GM12875 (cell line): ENCODE data around the gene SSRP1.
"Not testable (repeated sequence)": the region's sequence is repeated elsewhere in the genome, so short reads cannot be mapped to it uniquely, and the experiment has no call there.

Source experiments
- H3K4me3 ChIP-seq: one replicate; pipeline ENCODE4 v1.5.1; 2011; ENCODE audit warnings: low read depth, low read length, control low read depth
- TF ChIP-seq, protein P1 (sequence below): IDR thresholded peaks from 2 replicates; pipeline ENCODE4 v1.5.1; 2011; ENCODE audit warnings: low read depth, mild to moderate bottlenecking, control low read depth, inconsistent platforms, low read length, moderate library complexity, borderline replicate concordance; ENCODE audit not compliant: insufficient read depth

Gene SSRP1

DNA sequence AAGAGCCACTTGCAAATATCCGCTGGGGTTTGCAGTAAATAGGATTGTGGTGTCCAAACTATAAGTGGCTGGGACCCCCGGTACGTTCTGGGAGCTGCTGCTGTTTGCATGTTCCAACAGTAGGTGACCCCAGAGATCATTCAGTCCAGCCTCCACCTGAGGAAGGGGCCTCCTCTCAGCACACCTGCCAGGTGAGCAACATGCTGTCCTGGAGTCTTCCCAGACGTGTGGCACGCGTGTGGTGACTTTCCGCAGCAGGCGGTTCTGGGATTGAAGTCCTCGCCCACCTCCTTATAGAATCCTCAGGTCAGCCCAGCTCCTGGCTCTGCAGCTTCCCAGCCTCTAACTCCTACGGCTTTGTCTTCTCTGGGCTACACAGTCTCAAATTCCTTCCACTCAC, 9.1 kb upstream of the SSRP1 start:
- TF ChIP-seq, protein P1, sequence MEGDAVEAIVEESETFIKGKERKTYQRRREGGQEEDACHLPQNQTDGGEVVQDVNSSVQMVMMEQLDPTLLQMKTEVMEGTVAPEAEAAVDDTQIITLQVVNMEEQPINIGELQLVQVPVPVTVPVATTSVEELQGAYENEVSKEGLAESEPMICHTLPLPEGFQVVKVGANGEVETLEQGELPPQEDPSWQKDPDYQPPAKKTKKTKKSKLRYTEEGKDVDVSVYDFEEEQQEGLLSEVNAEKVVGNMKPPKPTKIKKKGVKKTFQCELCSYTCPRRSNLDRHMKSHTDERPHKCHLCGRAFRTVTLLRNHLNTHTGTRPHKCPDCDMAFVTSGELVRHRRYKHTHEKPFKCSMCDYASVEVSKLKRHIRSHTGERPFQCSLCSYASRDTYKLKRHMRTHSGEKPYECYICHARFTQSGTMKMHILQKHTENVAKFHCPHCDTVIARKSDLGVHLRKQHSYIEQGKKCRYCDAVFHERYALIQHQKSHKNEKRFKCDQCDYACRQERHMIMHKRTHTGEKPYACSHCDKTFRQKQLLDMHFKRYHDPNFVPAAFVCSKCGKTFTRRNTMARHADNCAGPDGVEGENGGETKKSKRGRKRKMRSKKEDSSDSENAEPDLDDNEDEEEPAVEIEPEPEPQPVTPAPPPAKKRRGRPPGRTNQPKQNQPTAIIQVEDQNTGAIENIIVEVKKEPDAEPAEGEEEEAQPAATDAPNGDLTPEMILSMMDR, result 0 out of 2 replicates have a peak, but pooled peaks have one; percentile 2
- H3K4me3 ChIP-seq, result no peak overlapping the region

DNA sequence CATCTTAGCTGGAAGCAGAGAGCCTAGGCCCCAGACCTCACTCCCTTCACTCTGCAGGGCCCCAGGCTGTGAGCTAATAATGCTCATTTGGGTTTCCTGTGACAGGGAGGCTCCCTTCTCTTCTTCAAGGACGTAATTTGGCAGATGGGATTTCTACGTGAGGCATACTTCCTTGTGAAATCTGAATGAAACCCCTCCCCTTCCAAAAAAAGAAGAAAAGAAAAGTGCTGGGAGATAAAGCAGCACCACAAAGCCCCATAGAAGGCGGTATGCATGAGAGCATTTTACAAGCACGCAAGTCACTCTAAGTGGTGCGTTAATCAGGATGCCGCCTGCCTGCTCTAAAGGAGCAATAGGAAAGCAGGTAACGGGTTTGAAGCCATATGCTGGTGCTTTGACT, 8.1 kb upstream of the SSRP1 start:
- H3K4me3 ChIP-seq, result no peak overlapping the region
- TF ChIP-seq, protein P1, result no peak

DNA sequence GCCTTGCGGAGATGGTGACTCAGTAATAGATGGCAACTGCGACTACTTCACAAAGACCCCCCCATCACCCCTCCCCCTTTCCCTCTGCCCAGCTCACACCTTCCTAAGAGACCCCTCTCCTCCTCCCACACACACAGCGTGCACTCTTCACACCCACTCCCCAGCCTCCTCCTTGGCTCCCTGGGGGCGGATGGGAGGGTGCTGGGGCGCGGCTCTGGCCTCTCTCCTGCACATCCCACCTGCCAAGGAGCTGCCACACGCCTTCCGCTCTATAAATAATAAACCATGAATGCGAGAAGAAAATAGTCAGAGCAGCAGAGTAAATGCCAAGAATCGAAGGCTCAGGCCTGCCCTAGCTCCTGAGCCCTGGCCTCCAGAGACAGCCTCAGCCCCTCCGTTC, 7.0 kb upstream of the SSRP1 start:
- TF ChIP-seq, protein P1, result no peak
- no peak overlapping the region for H3K4me3 ChIP-seq

DNA sequence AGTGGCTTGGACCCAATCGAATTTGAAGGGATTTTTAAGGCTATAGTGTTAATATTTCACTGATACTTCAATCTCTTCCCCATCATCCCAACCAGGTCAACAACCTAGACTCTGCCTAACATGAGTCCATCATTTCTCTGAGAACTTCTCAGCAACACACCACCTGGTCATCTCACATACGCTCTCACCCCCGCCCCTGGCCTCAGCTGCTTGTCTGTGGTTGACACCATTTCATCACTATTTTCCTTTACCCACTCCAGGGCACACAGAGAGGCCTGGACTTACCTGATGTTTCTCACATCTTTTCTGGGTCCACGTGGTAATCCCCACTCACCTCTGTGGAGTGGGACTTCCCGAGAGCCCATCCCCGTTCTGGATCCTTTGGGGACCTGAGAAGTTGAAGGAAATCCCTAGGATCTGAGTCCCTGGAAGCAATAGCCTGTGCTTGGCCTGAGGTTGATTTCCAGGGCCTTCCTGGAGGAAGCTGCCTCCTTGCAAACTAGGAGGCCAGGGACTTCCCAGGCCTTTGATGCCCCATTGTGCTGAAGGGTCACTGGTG, 5.6 kb upstream of the SSRP1 start:
- TF ChIP-seq, protein P1, result no peak
- H3K4me3 ChIP-seq, result no peak overlapping the region

DNA sequence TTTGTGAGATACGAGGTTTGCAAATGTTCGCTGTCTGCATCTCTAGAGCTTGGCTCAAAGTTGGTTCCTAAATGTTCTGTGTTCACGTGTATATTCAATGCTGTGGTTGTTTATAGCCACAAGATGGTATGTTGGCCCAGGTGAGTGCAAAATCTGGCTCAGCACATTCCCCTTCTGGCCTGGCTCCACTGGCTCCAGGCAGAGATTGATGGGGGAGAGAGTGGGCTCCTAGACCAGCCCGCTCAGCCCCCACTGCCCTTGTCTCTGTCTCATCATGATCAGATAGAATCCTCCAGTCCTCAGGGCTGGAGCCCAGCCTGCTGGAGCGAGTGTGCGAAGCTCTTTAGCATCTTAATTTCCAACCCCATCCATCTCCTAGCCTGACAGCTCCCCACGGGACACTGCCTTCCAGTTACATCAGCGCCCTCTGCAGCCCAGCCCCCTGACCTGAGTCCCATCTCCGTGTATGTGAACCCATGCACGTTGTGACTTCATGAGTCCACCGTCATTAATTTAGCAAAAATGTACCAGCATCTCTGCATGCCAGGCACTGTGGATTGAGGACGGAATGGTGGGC, 4.4 kb upstream of the SSRP1 start:
- TF ChIP-seq, protein P1, result no peak
- no peak overlapping the region for H3K4me3 ChIP-seq

DNA sequence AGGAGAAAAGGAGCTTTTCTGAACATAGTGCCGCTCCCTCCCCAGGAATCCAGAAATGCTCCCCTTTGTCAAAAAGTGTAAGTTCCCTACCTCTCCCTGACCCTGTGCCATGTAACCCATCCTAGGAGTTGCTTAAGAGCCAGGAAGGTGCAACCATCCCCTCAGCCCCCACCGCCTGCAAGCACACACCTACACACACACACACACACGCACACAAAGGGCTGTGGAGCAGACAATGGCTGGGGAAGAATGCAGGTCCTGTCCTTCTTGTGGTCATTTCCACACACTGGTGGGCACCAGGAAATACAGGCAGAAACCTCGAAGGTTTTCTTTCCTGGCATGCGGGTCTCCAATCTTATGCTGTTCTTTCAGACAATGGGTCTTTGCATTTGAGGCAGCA, 3.6 kb upstream of the SSRP1 start:
- H3K4me3 ChIP-seq, result no peak overlapping the region
- TF ChIP-seq, protein P1, result no peak

DNA sequence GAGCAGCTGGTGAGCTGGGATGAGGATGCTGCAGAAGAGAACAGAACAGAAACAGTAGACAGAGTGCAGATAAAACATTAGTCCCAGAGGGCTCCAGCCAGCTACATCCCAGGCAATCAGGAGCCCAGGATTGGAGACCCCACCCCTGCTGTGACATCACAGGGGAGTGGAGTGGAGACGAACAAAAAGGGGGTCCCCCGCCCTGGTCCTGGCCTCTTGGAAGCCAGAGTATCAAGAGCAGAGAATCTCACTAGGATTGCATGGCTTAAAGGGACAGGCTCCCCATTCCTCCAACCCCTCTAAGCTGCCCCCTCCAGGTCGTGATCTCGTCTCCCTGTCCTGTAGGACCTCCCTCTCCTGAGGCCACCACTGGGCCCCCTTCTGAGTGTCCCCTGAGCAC, 2.5 kb upstream of the SSRP1 start, which contains the start of gene P2RX3:
P2RX3 (plus strand) TSS at position 211 of the 400 bp plus-strand sequence. CDS start 199 bp downstream, outside the sequence.
- no peak within 1 kb of the TSS for H3K4me3 ChIP-seq
- TF ChIP-seq, protein P1, result no peak

DNA sequence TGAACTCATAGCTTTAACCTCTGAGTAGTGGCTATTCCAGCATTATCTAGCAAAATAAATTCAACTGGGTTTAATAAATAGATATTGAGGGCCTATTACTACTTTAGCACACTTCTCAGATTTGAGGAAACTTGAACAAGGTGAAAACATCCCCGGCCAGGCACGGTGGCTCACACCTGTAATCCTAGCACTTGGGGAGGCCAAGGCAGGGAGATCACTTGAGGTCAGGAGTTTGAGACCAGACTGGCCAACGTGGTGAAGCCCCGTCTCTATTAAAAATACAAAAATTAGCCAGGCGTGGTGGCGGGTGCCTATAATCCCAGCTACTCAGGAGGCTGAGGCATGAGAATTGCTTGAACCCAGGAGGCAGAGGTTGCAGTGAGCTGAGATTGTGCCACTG, 1.2 kb upstream of the SSRP1 start:
- not testable (repeated sequence) for H3K4me3 ChIP-seq
